ENCODE data around the gene RYR2. TPM values are rescaled to one million over a fixed set of nuclear protein-coding genes. Genes with fewer than 3 reads are reported as not detected.

RYR2 gene
- total and polyA plus RNA-seq, 2 of the 8 experiments (the other 6 are each of a cell fraction or from before 2014, with no cell fraction given): 1.3 to 4.4 TPM

DNA sequence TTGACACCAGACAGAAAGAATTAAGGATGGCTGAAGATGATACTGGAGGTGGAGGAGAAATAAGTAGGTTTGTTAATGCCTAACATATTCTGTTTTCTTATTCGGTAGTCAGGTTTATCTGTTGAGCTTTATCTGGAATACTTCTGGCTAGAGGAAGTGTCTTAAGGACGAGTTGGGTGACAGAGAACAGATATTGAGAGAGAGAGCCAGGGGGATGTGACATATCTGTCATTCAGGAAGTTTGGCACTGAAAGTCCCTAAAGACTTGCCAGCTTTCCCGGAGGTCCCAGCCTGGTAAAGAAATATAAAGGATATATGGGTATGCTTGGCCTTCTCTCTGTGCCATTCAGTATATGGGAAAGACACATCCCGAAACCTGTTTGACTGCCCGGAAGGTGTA, 568.2 kb downstream of the RYR2 start:
- Histone ChIP-seq H4K20me1 (replicated peaks in 1 of 2; ENCODE audit: control insufficient read depth in 1 of 2, insufficient read depth in 2 of 2, low read length in 2 of 2) (no peaks in the 10 kb centered on the region), H3K23ac (ENCODE audit: insufficient read length) (no peak overlapping the region), H2AFZ (ENCODE audit: low read length) (no peak overlapping the region), H3K9me3 (ENCODE audit: insufficient read depth in 2 of 2, low read depth in 1 of 2, low read length in 1 of 2) (no peaks in the 10 kb centered on the region), H2BK120ac (replicated peaks; ENCODE audit: low read depth, low read length) (no peak overlapping the region), H3K4me1 (replicated peaks in 1 of 4; ENCODE audit: control insufficient read depth in 3 of 4, insufficient read depth in 4 of 4, low read length in 3 of 4) (no peaks in the 10 kb centered on the region), H3K79me2 (ENCODE audit: control insufficient read depth in 1 of 2, insufficient read depth in 2 of 2, low read length in 2 of 2) (no peaks in the 10 kb centered on the region), H3K18ac (ENCODE audit: extremely low read depth, low read length) (no peak overlapping the region), H2BK12ac (ENCODE audit: low read depth, low read length) (no peak overlapping the region), H4K5ac (ENCODE audit: insufficient read length, low read depth, low read length) (no peak overlapping the region), H3K79me1 (ENCODE audit: low read depth, low read length) (no peaks in the 10 kb centered on the region), H3K14ac (ENCODE audit: insufficient read length) (no peak overlapping the region), H3K4ac (replicated peaks; ENCODE audit: insufficient read length, low read depth, low read length) (no peak overlapping the region), H3K23me2 (ENCODE audit: low read depth, low read length) (no peaks in the 10 kb centered on the region), H3K4me2 (ENCODE audit: insufficient read depth in 1 of 2, low read depth in 2 of 2, low read length in 2 of 2) (no peak overlapping the region), H2BK5ac (ENCODE audit: low read depth, low read length) (no peak overlapping the region), H3K27ac (ENCODE audit: low read depth, low read length) (no peak overlapping the region), H2BK20ac (ENCODE audit: low read length) (no peak overlapping the region), H4K91ac (replicated peaks; ENCODE audit: insufficient read length, low read length) (no peak overlapping the region), H3K56ac (replicated peaks; ENCODE audit: insufficient read length, low read depth, low read length) (no peak overlapping the region), H4K8ac (ENCODE audit: extremely low read depth, insufficient read depth, low read length) (no peak overlapping the region), H2AK5ac (ENCODE audit: low read depth, low read length) (no peak overlapping the region), H3K9ac (replicated peaks in 1 of 4; ENCODE audit: extremely low read depth in 1 of 4, low read depth in 3 of 4, low read length in 3 of 4) (no peak overlapping the region), H2BK15ac (ENCODE audit: low read length) (no peak overlapping the region), H3K4me3 (ENCODE audit: extremely low read depth in 1 of 4, insufficient read depth in 2 of 4, low read depth in 3 of 4, low read length in 4 of 4) (no peak overlapping the region), H3K27me3 (replicated peaks in 1 of 4; ENCODE audit: control insufficient read depth in 3 of 4, extremely low read depth in 1 of 4, insufficient read depth in 3 of 4, low read length in 3 of 4) (no peaks in the 10 kb centered on the region), H3K36me3 (ENCODE audit: control insufficient read depth in 2 of 4, insufficient read depth in 4 of 4, low read length in 3 of 4) (no peaks in the 10 kb centered on the region; a peak in 1 of 8 replicates)
- TF ChIP-seq YY1 (IDR thresholded peaks at IDR 0.05; ENCODE audit: low read depth, low read length) (no peak), EP300 (IDR thresholded peaks at IDR 0.05; ENCODE audit: borderline replicate concordance in 1 of 2, low read depth in 2 of 2, low read length in 2 of 2) (no peak), CHD2 (IDR thresholded peaks at IDR 0.05; ENCODE audit: low read length) (no peak), SAP30 (IDR thresholded peaks at IDR 0.05; ENCODE audit: insufficient read depth, insufficient replicate concordance, low read length) (no peak)
- TF ChIP-seq, protein P1, sequence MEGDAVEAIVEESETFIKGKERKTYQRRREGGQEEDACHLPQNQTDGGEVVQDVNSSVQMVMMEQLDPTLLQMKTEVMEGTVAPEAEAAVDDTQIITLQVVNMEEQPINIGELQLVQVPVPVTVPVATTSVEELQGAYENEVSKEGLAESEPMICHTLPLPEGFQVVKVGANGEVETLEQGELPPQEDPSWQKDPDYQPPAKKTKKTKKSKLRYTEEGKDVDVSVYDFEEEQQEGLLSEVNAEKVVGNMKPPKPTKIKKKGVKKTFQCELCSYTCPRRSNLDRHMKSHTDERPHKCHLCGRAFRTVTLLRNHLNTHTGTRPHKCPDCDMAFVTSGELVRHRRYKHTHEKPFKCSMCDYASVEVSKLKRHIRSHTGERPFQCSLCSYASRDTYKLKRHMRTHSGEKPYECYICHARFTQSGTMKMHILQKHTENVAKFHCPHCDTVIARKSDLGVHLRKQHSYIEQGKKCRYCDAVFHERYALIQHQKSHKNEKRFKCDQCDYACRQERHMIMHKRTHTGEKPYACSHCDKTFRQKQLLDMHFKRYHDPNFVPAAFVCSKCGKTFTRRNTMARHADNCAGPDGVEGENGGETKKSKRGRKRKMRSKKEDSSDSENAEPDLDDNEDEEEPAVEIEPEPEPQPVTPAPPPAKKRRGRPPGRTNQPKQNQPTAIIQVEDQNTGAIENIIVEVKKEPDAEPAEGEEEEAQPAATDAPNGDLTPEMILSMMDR (IDR thresholded peaks at IDR 0.05; ENCODE audit: control extremely low read depth in 1 of 3, insufficient read depth in 1 of 3, low read depth in 1 of 3, low read length in 3 of 3): no peak
- DNase-seq (ENCODE audit: low read depth in 1 of 2, low spot score in 2 of 2) (no peak), FAIRE-seq (no peak)
- POLR2A ChIA-PET (ENCODE audit: partially characterized antibody): no interaction called here
- CTCF ChIA-PET (ENCODE audit: partially characterized antibody): no interaction called here
- 96% methylated on average over 5 of the region's 5 CpGs; no CpG with 5 or more reads in 1 of the 2 experiments for WGBS, 2 experiments (ENCODE audit: extremely low coverage in 1 of 2, insufficient coverage in 1 of 2, insufficient read length in 1 of 2, insufficient replicate concordance in 2 of 2, low coverage in 1 of 2, low lambda C conversion rate in 2 of 2, missing lambda C conversion rate in 1 of 2)
